ENCODE data around the gene HSPA12A. TPM values are rescaled to one million over a fixed set of nuclear protein-coding genes. Genes with fewer than 3 reads are reported as not detected.
A peak's percentile ranks its signal among the peaks of the same experiment; 100 is the strongest.

The HSPA12A gene
- total RNA-seq, 4 donors from 2014 or later: 16.4 to 24.5 (median 22.2) TPM

GRCh38 chr10:116688241-116688711, 54.1 kb downstream of the HSPA12A start:
- no peak for DNase-seq (ENCODE audit: extremely low spot score)
- Histone ChIP-seq H3K27me3 (no peaks in the 10 kb centered on the region), H3K4me3 (peak overlapping the region in 1 of 4 donors; percentile 4), H3K36me3 (peaks cover 0 to 16% (median 8%) of the 10 kb centered on the region in 4 donors), H3K9me3 (no peaks in the 10 kb centered on the region), H3K4me1 (peaks cover 45 to 50% (median 49%) of the 10 kb centered on the region in 4 donors), H3K27ac (replicated peaks in 1 of 4) (peak overlapping the region; percentile 11 to 61 (median 18))
- 6% methylated on average over 7 of the region's 7 CpGs for WGBS
- intact Hi-C loops (cut with DNase I): loop anchor here (10.0 kb wide), 1 partner anchor 487 kb away; no protein-coding TSS in a partner anchor
- TF ChIP-seq POLR2A (IDR thresholded peaks at IDR 0.05; ENCODE audit: low read depth): no peak
- no peak for TF ChIP-seq CTCF (IDR thresholded peaks at IDR 0.05)
- no peak for TF ChIP-seq EP300 (IDR thresholded peaks at IDR 0.05)
- no peak for TF ChIP-seq POLR2AphosphoS5 (IDR thresholded peaks at IDR 0.05)

GRCh38 chr10:116687633-116688032, 54.7 kb downstream of the HSPA12A start:
- WGBS: 54% methylated on average over 5 of the region's 6 CpGs
- DNase-seq (ENCODE audit: extremely low spot score): no peak
- Histone ChIP-seq H3K27ac (replicated peaks in 1 of 4) (peak overlapping the region in 1 of 4 donors; percentile 61), H3K4me3 (no peak overlapping the region), H3K27me3 (no peaks in the 10 kb centered on the region), H3K4me1 (peaks cover 45 to 53% (median 50%) of the 10 kb centered on the region in 4 donors), H3K9me3 (no peaks in the 10 kb centered on the region), H3K36me3 (peaks cover 0 to 17% (median 8%) of the 10 kb centered on the region in 4 donors)
- TF ChIP-seq POLR2AphosphoS5 (IDR thresholded peaks at IDR 0.05) (no peak), CTCF (IDR thresholded peaks at IDR 0.05) (no peak), POLR2A (IDR thresholded peaks at IDR 0.05; ENCODE audit: low read depth) (no peak), EP300 (IDR thresholded peaks at IDR 0.05) (no peak)
- intact Hi-C loops (cut with DNase I): loop anchor here (10.0 kb wide), 1 partner anchor 487 kb away; no protein-coding TSS in a partner anchor

GRCh38 chr10:116686632-116687031, 55.7 kb downstream of the HSPA12A start:
- TF ChIP-seq EP300 (IDR thresholded peaks at IDR 0.05) (no peak), POLR2A (IDR thresholded peaks at IDR 0.05; ENCODE audit: low read depth) (no peak), CTCF (IDR thresholded peaks at IDR 0.05) (no peak), POLR2AphosphoS5 (IDR thresholded peaks at IDR 0.05) (no peak)
- DNase-seq (ENCODE audit: extremely low spot score): no peak
- intact Hi-C loops (cut with DNase I): loop anchor here (10.0 kb wide), 1 partner anchor 488 kb away; no protein-coding TSS in a partner anchor
- Histone ChIP-seq H3K36me3 (peaks cover 0 to 17% (median 7%) of the 10 kb centered on the region in 4 donors), H3K27ac (replicated peaks in 1 of 4) (no peak overlapping the region), H3K4me3 (no peak overlapping the region), H3K9me3 (no peaks in the 10 kb centered on the region), H3K4me1 (peaks cover 41 to 52% (median 46%) of the 10 kb centered on the region in 4 donors), H3K27me3 (no peaks in the 10 kb centered on the region)
- 91% methylated on average over 3 of the region's 3 CpGs for WGBS

GRCh38 chr10:116685807-116686206, 56.6 kb downstream of the HSPA12A start:
- peaks cover 32 to 43% (median 37%) of the 10 kb centered on the region in 4 donors for H3K4me1 ChIP-seq
- intact Hi-C loops (cut with DNase I): loop anchor here (10.0 kb wide), 1 partner anchor 489 kb away; no protein-coding TSS in a partner anchor

GRCh38 chr10:116684781-116685180, 57.6 kb downstream of the HSPA12A start:
- Histone ChIP-seq H3K36me3 (peaks cover 0 to 27% (median 21%) of the 10 kb centered on the region in 4 donors), H3K27me3 (no peaks in the 10 kb centered on the region), H3K4me3 (no peak overlapping the region), H3K4me1 (peaks cover 24 to 34% (median 27%) of the 10 kb centered on the region in 4 donors), H3K9me3 (no peaks in the 10 kb centered on the region), H3K27ac (replicated peaks in 1 of 4) (no peak overlapping the region)
- no peak for DNase-seq (ENCODE audit: extremely low spot score)
- TF ChIP-seq EP300 (IDR thresholded peaks at IDR 0.05): no peak
- TF ChIP-seq POLR2A (IDR thresholded peaks at IDR 0.05; ENCODE audit: low read depth): no peak
- no peak for TF ChIP-seq POLR2AphosphoS5 (IDR thresholded peaks at IDR 0.05)
- TF ChIP-seq CTCF (IDR thresholded peaks at IDR 0.05): no peak
- WGBS: no CpG with 5 or more reads among the region's 5 CpGs
- intact Hi-C loops (cut with DNase I): loop anchor here (10.0 kb wide), 1 partner anchor 490 kb away; no protein-coding TSS in a partner anchor

More at GRCh38 chr10:116685807-116686206, 56.6 kb downstream of the HSPA12A start:
- no peak overlapping the region for H3K4me3 ChIP-seq
- H3K27ac ChIP-seq (replicated peaks in 1 of 4): no peak overlapping the region
- TF ChIP-seq POLR2A (IDR thresholded peaks at IDR 0.05; ENCODE audit: low read depth): no peak
- TF ChIP-seq POLR2AphosphoS5 (IDR thresholded peaks at IDR 0.05): no peak
- WGBS: 96% methylated on average over 6 of the region's 6 CpGs
- no peaks in the 10 kb centered on the region for H3K9me3 ChIP-seq
- no peak for DNase-seq (ENCODE audit: extremely low spot score)
- no peaks in the 10 kb centered on the region for H3K27me3 ChIP-seq
- H3K36me3 ChIP-seq: peaks cover 0 to 21% (median 13%) of the 10 kb centered on the region in 4 donors

Data from esophagus muscularis mucosa (tissue), 4 donors.